DOHH2 (cell line): ENCODE results near the gene MAML2.

Experiments
- H3F3A ChIP-seq: fragments of 200-600 bp; sonication (generic), shearing (Covaris generic); 2 replicates; pipeline ENCODE4 v1.6.0; 2016; ENCODE audit warnings: antibody characterized with exemption, mild to moderate bottlenecking; ENCODE audit not compliant: control insufficient read depth, insufficient read depth
- H3K27ac ChIP-seq: fragments of 200-600 bp; sonication (generic); 2 replicates; pipeline ENCODE4 v1.5.1; 2014; ENCODE audit warnings: low read depth, mild to moderate bottlenecking, low read length, moderate library complexity
- H3K27me3 ChIP-seq: fragments of 200-600 bp; sonication (generic); 2 replicates; pipeline ENCODE4 v1.6.1; 2014; ENCODE audit warnings: mild to moderate bottlenecking, low read length, mixed read lengths; ENCODE audit not compliant: control insufficient read depth
- H3K36me3 ChIP-seq: fragments of 200-600 bp; sonication (generic); 2 replicates; pipeline ENCODE4 v1.6.1; 2014; ENCODE audit warnings: mild to moderate bottlenecking, low read length, moderate library complexity, mixed read lengths; ENCODE audit not compliant: control insufficient read depth
- H3K4me1 ChIP-seq: fragments of 200-600 bp; sonication (generic); 2 replicates; pipeline ENCODE4 v1.6.1; 2014; ENCODE audit warnings: mild to moderate bottlenecking, low read length, mixed read lengths; ENCODE audit not compliant: control insufficient read depth
- H3K4me2 ChIP-seq: fragments of 200-600 bp; sonication (generic); 2 replicates; pipeline ENCODE4 v1.6.0; 2014; ENCODE audit warnings: mild to moderate bottlenecking, low read length, moderate library complexity
- H3K4me3 ChIP-seq: fragments of 200-600 bp; sonication (generic); 2 replicates; pipeline ENCODE4 v1.5.1; 2014; ENCODE audit warnings: mild to moderate bottlenecking, low read length, mixed read lengths
- H3K79me2 ChIP-seq: fragments of 200-600 bp; sonication (generic); 2 replicates; pipeline ENCODE4 v1.6.1; 2014; ENCODE audit warnings: mild to moderate bottlenecking, low read length, mixed read lengths; ENCODE audit not compliant: control insufficient read depth
- H3K9me2 ChIP-seq: fragments of 200-600 bp; sonication (generic); replicated peaks from 2 replicates; pipeline ENCODE4 v1.6.1; 2014; ENCODE audit warnings: mild to moderate bottlenecking, low read length, mixed read lengths; ENCODE audit not compliant: control insufficient read depth
- H3K9me3 ChIP-seq: fragments of 200-600 bp; sonication (generic); 2 replicates; pipeline ENCODE4 v1.6.1; 2014; ENCODE audit warnings: antibody characterized with exemption, low read length, mixed read lengths; ENCODE audit not compliant: control insufficient read depth, insufficient read depth
- H4K20me1 ChIP-seq: fragments of 200-600 bp; sonication (generic); 2 replicates; pipeline ENCODE4 v1.6.0; 2014; ENCODE audit warnings: low read depth, mild to moderate bottlenecking, antibody characterized with exemption, low read length, moderate library complexity; ENCODE audit not compliant: control insufficient read depth, insufficient read depth
- CTCF ChIP-seq: fragments of 200-600 bp; sonication (generic); IDR thresholded peaks from one replicate; pipeline ENCODE4 v1.5.1; 2014; ENCODE audit warnings: antibody characterized with exemption, mild to moderate bottlenecking, low read depth, low read length; ENCODE audit not compliant: poor library complexity, severe bottlenecking
- EZH2phosphoT487 ChIP-seq: fragments of 200-600 bp; sonication (generic); IDR thresholded peaks from 2 replicates; pipeline ENCODE4 v1.6.1; 2017; ENCODE audit warnings: borderline replicate concordance, mild to moderate bottlenecking, antibody characterized with exemption, low read length, moderate library complexity, mixed read lengths

Gene MAML2

GRCh38 chr11:96228910-96229309 is 114.1 kb downstream of the MAML2 start:
- no peaks in the 10 kb centered on the region for H3K79me2 ChIP-seq

GRCh38 chr11:96228473-96228891 is 114.5 kb downstream of the MAML2 start:
- H4K20me1 ChIP-seq, result no peaks in the 10 kb centered on the region
- no peak overlapping the region for H3K4me2 ChIP-seq
- H3K4me3 ChIP-seq, result no peak overlapping the region
- no peaks in the 10 kb centered on the region for H3F3A ChIP-seq
- H3K27me3 ChIP-seq, result no peaks in the 10 kb centered on the region
- H3K79me2 ChIP-seq, result no peaks in the 10 kb centered on the region
- H3K4me1 ChIP-seq, result peaks cover 18% of the 10 kb centered on the region
- H3K36me3 ChIP-seq, result no peaks in the 10 kb centered on the region
- no peaks in the 10 kb centered on the region for H3K9me2 ChIP-seq
- no peaks in the 10 kb centered on the region for H3K9me3 ChIP-seq
- no peak overlapping the region for H3K27ac ChIP-seq
- TF ChIP-seq EZH2phosphoT487 (no peak), CTCF (no peak)

More at GRCh38 chr11:96228910-96229309, 114.1 kb downstream of the MAML2 start:
- Histone ChIP-seq H3K9me2 (no peaks in the 10 kb centered on the region), H3K36me3 (no peaks in the 10 kb centered on the region), H3K4me1 (peaks cover 18% of the 10 kb centered on the region), H3K4me3 (no peak overlapping the region), H3K9me3 (no peaks in the 10 kb centered on the region), H3F3A (no peaks in the 10 kb centered on the region), H3K27ac (no peak overlapping the region), H3K27me3 (no peaks in the 10 kb centered on the region), H4K20me1 (no peaks in the 10 kb centered on the region), H3K4me2 (no peak overlapping the region)
- no peak for TF ChIP-seq EZH2phosphoT487
- no peak for TF ChIP-seq CTCF

- TF ChIP-seq EZH2phosphoT487 (no peak), CTCF (no peak)
- H3K27me3 ChIP-seq, result no peaks in the 10 kb centered on the region
- H3K27ac ChIP-seq, result no peak overlapping the region
- H3K4me1 ChIP-seq, result peaks cover 18% of the 10 kb centered on the region
- no peaks in the 10 kb centered on the region for H3F3A ChIP-seq
- H3K4me2 ChIP-seq, result no peak overlapping the region
- H3K9me2 ChIP-seq, result no peaks in the 10 kb centered on the region
- H3K9me3 ChIP-seq, result no peaks in the 10 kb centered on the region
- H3K79me2 ChIP-seq, result no peaks in the 10 kb centered on the region
- no peaks in the 10 kb centered on the region for H3K36me3 ChIP-seq
- no peak overlapping the region for H3K4me3 ChIP-seq
- no peaks in the 10 kb centered on the region for H4K20me1 ChIP-seq
Measured at GRCh38 chr11:96227244-96227643, 115.8 kb downstream of the MAML2 start.

GRCh38 chr11:96223083-96223482 is 119.9 kb downstream of the MAML2 start:
- H4K20me1 ChIP-seq, result no peaks in the 10 kb centered on the region
- no peaks in the 10 kb centered on the region for H3K9me2 ChIP-seq
- peaks cover 22% of the 10 kb centered on the region for H3K4me1 ChIP-seq
- no peak overlapping the region for H3K27ac ChIP-seq
- H3K27me3 ChIP-seq, result no peaks in the 10 kb centered on the region
- H3K4me3 ChIP-seq, result no peak overlapping the region
- H3K79me2 ChIP-seq, result no peaks in the 10 kb centered on the region
- H3K9me3 ChIP-seq, result no peaks in the 10 kb centered on the region
- no peak for TF ChIP-seq CTCF
- no peak for TF ChIP-seq EZH2phosphoT487
- no peak overlapping the region for H3K4me2 ChIP-seq
- no peaks in the 10 kb centered on the region for H3K36me3 ChIP-seq
- H3F3A ChIP-seq, result no peaks in the 10 kb centered on the region
